Measurements from ENCODE around the gene LHPP.

LHPP gene

GRCh38 chr10:124509880-124510632 lies 48.4 kb downstream of the LHPP start:
- no peak for DNase-seq (ENCODE audit: low read depth)
- TF ChIP-seq MAX (IDR thresholded peaks at IDR 0.05; ENCODE audit: low read depth, low read length) (no peak), CTCF (IDR thresholded peaks at IDR 0.05; ENCODE audit: low read depth, low read length) (no peak), MYC (IDR thresholded peaks at IDR 0.05; ENCODE audit: low read depth, low read length) (no peak)
- no peak overlapping the region for H3K4me3 ChIP-seq (ENCODE audit: low read depth, low read length)

DNA sequence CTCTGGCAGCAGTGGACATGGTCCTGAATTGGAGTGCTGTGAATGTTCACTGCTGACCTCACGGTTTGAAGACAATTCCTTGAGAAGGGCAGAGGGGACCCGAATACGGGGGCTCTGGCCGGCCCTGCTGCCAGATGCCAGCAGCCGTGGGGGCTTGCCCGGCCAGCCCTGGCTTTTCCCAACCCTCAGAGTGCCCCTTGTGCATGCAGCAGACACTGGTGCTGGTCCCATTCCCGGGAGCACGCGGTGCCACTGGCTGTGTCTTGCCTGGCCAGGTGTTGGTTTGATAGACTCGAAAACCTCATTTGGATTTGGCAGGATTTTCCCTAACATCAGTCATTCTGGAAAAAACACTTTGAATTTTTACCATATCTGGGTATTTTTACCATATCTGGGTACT lies 49.1 kb downstream of the LHPP start:
- no peak overlapping the region for H3K4me3 ChIP-seq (ENCODE audit: low read depth, low read length)
- TF ChIP-seq MYC (IDR thresholded peaks at IDR 0.05; ENCODE audit: low read depth, low read length) (no peak), POLR2A (IDR thresholded peaks at IDR 0.05; ENCODE audit: extremely low read depth, insufficient read length) (no peak)
- DNase-seq (ENCODE audit: low read depth), result no peak

GRCh38 chr10:124511205-124512039 lies 49.8 kb downstream of the LHPP start:
- DNase-seq (ENCODE audit: low read depth), result no peak
- H3K4me3 ChIP-seq (ENCODE audit: low read depth, low read length), result no peak overlapping the region
- TF ChIP-seq POLR2A (IDR thresholded peaks at IDR 0.05; ENCODE audit: extremely low read depth, insufficient read length) (no peak), MAX (IDR thresholded peaks at IDR 0.05; ENCODE audit: low read depth, low read length) (no peak), MYC (IDR thresholded peaks at IDR 0.05; ENCODE audit: low read depth, low read length) (no peak), CTCF (IDR thresholded peaks at IDR 0.05; ENCODE audit: low read depth, low read length) (no peak)

DNA sequence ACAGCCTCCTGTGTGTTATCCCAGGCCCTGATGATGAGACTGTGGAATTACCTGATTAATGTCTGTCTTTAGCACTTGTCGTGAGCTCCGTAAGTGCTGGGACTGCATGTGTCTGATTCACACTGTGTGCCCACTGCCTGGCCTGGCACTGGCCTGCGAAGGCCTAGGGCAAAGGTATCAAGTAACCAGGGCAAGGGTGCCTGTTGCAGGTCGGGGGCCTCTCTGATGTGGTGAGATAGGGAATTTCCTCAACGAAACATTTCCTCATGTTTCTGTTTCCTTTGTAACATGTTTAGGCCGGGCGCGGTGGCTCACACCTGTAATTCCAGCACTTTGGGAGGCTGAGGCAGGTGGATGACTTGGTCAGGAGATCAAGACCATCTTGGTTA lies 50.4 kb downstream of the LHPP start:
- H3K4me3 ChIP-seq (ENCODE audit: low read depth, low read length), result no peak overlapping the region
- no peak for DNase-seq (ENCODE audit: low read depth)
- no peak for TF ChIP-seq MYC (IDR thresholded peaks at IDR 0.05; ENCODE audit: low read depth, low read length)
- TF ChIP-seq POLR2A (IDR thresholded peaks at IDR 0.05; ENCODE audit: extremely low read depth, insufficient read length), result no peak
- no peak for TF ChIP-seq MAX (IDR thresholded peaks at IDR 0.05; ENCODE audit: low read depth, low read length)
- TF ChIP-seq CTCF (IDR thresholded peaks at IDR 0.05; ENCODE audit: low read depth, low read length), result no peak

DNA sequence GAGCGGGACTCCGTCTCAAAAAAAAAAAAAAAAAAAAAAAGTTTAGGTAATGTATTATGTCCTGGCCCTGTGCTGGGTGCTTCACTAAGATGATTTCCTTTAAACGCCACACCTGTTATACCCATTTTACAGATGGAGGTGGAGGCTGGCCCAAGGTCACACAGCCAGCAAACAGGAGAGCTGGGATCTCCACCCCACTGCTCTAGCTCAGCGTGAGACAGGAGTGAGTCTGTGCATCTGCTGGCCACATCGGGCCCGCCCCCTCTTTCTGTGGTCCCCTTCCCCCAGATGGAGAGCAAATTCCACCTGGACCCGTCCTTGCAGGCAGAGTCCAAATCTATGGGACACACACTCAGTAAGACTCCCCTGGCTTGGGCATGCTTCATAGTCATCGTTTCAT lies 51.0 kb downstream of the LHPP start:
- DNase-seq (ENCODE audit: low read depth), result no peak
- no peak overlapping the region for H3K4me3 ChIP-seq (ENCODE audit: low read depth, low read length)
- no peak for TF ChIP-seq MYC (IDR thresholded peaks at IDR 0.05; ENCODE audit: low read depth, low read length)
- no peak for TF ChIP-seq CTCF (IDR thresholded peaks at IDR 0.05; ENCODE audit: low read depth, low read length)
- TF ChIP-seq MAX (IDR thresholded peaks at IDR 0.05; ENCODE audit: low read depth, low read length), result no peak
- TF ChIP-seq POLR2A (IDR thresholded peaks at IDR 0.05; ENCODE audit: extremely low read depth, insufficient read length), result no peak

DNA sequence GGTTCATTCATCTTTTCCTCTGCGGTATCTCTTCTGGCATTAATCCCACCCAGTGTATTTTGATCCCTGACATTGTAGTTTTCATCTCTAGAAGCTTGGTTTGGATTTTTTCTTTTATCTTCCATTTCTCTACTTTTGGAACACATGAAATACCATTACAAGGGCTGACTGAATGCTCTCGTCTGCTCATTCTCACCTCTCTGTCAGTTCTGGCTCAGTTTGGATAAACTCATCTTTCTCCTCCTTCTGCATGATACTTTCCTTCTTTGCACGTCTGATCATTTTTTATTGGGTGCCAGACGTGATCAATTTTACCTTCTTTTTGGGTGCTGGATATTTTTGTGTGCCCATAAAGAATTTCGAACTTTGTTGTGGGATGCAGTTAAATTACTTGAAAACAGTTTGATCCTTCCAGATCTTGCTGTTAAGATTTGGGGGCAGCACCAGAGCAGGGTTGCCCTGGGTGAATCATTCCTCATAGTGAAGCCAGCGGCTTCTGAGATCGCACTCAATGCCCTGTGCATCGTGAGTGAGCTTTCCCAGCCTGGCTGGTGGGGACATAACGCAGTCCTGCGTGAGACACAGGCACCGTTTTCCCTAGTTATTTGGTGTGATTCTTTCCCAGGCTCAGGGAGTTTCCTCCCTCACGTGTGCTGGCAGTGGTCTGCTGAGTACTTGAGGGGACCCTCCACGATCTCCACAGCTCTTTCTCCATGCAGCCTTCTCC lies 53.8 kb downstream of the LHPP start:
- H3K4me3 ChIP-seq (ENCODE audit: low read depth, low read length), result no peak overlapping the region
- no peak for TF ChIP-seq POLR2A (IDR thresholded peaks at IDR 0.05; ENCODE audit: extremely low read depth, insufficient read length)
- no peak for TF ChIP-seq MYC (IDR thresholded peaks at IDR 0.05; ENCODE audit: low read depth, low read length)
- no peak for TF ChIP-seq MAX (IDR thresholded peaks at IDR 0.05; ENCODE audit: low read depth, low read length)
- no peak for TF ChIP-seq CTCF (IDR thresholded peaks at IDR 0.05; ENCODE audit: low read depth, low read length)
- DNase-seq (ENCODE audit: low read depth), result no peak

All from NB4 (cell line).